Hematopoietic multipotent progenitor cell (in vitro differentiated cells): ENCODE results near the gene COL11A2. TPM values are rescaled to one million over a fixed set of nuclear protein-coding genes. Genes with fewer than 3 reads are reported as not detected.
A peak's percentile ranks its signal among the peaks of the same experiment; 100 is the strongest.
"Not testable (repeated sequence)": the region's sequence is repeated elsewhere in the genome, so short reads cannot be mapped to it uniquely, and the experiment has no call there.

Experiments
- DNase-seq, 3 donors: peaks; one replicate each; pipeline ENCODE4 v3.0.0-alpha.2; 2011 to 2015; ENCODE audit warnings: low read depth in 2 of 3, low spot score in 2 of 3
- total RNA-seq: library from RNA; depleted of rRNA; stranded (reverse); fragments of >200 nt; gene quantifications from one replicate; pipeline ENCODE4 v1.2.3, GENCODE V29; 2012

The COL11A2 gene
- total RNA-seq: 0.27 TPM

GRCh38 chr6:33192105-33192646, at the start of gene COL11A2:
TSS of gene COL11A2 (minus strand) at chr6:33192467. CDS start at chr6:33192240, 227 bp downstream.
- DNase-seq: no peak

DNA sequence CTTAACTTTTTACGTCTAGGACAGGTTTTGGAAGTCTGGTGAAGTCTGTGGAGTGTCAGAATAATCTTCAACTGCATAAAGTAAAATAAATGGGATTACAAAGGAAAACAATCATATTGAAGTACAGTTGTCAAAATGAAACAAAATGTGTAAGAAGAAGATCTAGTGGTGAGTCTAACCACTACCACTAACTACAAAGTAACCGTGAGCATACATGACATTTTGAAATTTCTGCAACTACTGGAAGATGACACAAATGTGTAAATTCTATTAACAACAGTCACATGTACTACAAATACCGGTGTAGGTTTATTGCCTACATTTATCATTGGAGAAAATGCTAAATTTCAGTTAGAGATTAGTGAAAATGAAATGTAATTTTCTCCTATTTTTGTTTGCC, 49.7 kb upstream of the COL11A2 start:
- no peak for DNase-seq

GRCh38 chr6:33237741-33238140, 45.5 kb upstream of the COL11A2 start:
- DNase-seq: no peak

DNA sequence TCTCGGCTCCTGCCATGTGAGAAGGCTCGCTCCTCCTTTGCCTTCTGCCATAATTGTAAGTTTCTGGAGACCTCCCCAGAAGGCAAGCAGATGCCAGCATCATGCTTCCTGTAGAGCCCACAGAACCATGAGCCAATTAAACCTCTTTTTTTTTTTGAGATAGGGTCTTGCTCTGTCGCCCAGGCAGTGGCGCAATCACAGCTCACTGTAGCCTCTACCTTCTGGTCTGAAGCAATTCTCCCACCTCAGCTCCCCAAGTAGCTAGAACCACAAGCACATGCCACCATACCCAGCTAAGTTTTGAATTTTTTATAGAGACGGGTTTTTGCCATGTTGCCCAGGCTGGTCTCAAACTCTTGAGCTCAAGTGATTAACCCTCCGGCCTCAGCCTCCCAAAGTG, 44.6 kb upstream of the COL11A2 start:
- no peak for DNase-seq

DNA sequence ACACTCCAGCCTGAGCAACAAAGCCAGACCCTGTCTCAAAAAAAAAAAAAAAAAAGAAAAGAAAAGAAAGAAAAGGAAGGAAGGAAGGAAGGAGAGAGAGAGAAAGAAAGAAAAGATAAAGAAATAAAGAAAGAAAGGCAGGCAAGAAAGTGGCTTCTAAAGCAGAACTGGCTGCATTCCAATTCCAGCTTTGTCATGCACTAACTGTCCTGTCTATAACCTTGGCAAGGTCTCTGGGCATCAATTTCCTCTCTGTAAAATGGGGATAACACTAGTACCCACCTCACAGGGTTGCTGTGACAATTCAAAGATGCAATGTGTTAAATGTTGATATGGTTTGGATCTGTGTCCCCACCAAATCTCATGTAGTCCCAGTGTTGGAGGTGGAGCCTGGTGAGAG, 44.1 kb upstream of the COL11A2 start:
- DNase-seq: no peak

GRCh38 chr6:33235221-33235634, 43.0 kb upstream of the COL11A2 start:
- DNase-seq: no peak

GRCh38 chr6:33226503-33227120, 34.3 kb upstream of the COL11A2 start:
- not testable (repeated sequence) for DNase-seq

- no peak for DNase-seq
Observed at GRCh38 chr6:33217681-33218080, 25.4 kb upstream of the COL11A2 start.

DNA sequence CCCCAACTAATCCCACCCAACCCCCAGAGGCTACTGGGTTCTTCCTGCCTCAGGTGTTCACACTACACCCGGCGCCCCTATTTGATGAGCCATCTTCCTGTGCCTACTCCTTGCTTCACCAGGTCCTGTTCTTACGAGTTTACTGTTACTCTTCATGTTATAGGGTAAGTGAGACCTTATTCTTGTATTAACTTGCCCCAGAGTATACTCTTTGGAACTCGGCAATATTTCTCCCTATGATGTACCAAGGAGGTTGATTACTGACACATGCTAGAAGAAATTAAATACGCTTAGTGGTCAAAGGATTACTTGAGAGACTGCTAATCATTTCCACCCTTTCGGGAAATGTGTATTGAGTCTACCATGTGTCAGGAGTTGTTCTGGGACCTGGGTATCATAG, 25.0 kb upstream of the COL11A2 start:
- DNase-seq: no peak

- no peak for DNase-seq
Observed at GRCh38 chr6:33216117-33216649, 23.9 kb upstream of the COL11A2 start.

GRCh38 chr6:33215271-33216116, 23.2 kb upstream of the COL11A2 start:
- DNase-seq: no peak

- DNase-seq: no peak
Observed at GRCh38 chr6:33213989-33214335, 21.7 kb upstream of the COL11A2 start.

DNA sequence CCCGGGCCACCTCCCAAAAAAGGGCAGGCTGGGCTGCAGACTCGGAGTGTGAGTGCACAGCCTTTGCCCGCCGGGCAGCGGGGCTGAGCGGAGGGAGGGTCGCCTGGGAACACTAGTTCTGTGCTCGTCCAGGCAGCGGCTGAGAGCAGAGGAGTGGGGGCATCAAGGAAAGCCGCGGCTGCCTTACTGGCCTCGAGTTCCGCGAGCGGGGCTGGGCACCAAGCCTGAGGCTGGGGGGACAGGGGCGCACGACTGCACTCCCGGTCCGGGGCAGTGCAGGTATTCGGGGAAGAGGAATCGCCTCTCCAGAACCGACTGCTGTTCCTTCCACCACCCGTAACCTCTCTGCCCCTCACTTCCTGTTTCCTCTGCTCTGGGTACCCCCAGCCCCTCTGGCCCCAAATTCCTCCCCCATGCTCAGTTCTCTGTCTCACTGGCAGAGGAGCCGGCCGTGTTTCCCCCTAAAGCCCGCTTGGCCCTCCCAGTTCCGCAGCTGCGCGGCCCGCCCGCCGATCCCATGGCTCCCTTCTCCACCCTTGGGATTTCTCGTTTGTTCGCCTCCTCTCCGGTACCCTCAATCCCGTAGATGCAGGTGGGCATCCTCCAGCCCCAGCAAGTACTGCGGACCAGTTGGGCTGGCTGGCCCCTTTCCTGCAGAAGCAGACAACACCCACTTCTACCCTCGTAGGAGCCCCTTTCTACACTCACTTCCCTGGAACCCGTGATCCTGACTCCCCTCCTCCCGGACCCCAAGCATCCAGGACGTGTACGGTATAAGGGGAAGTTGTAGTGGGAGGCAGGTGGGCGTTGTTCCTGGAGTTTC, 21.1 kb upstream of the COL11A2 start:
- DNase-seq: peak in 1 of 3 donors; percentile 54

DNA sequence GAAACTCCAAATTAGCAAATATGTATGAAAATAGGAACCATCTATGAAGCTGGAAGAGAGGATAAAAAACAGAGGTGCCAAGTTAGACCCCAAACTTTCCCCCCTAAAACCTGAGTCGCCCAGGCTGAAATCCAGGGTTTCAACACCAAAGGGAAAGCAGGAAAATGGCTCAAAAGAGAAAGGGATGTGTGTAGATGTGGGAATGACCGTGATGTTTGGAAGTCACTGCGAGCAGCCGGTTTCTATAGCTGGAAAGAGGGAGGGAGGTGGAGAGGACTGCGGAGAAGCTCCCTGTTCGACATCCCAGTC, 20.5 kb upstream of the COL11A2 start:
- no peak for DNase-seq

GRCh38 chr6:33211666-33212422, 19.6 kb upstream of the COL11A2 start:
- no peak for DNase-seq

GRCh38 chr6:33211136-33211535, 18.9 kb upstream of the COL11A2 start:
- DNase-seq: no peak

DNA sequence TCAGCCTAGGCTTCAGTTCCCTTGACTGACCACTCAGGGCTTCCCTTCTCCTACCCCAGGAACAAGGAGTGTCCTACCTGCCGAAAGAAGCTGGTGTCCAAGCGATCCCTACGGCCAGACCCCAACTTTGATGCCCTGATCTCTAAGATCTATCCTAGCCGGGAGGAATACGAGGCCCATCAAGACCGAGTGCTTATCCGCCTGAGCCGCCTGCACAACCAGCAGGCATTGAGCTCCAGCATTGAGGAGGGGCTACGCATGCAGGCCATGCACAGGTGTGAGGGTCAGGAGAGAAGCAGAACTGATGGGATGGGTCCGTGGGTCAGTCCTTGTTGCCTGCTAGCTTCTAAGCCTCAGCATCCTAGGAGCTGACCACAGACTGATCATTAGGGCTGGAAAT, 17.6 kb upstream of the COL11A2 start:
- no peak for DNase-seq

- peak; percentile 79 to 84 (median 80) for DNase-seq
Observed at GRCh38 chr6:33208091-33208967, 16.1 kb upstream of the COL11A2 start, which contains the start of gene RING1. TSS of gene RING1 (plus strand) at chr6:33208500. CDS start at chr6:33208823, 323 bp downstream.

DNA sequence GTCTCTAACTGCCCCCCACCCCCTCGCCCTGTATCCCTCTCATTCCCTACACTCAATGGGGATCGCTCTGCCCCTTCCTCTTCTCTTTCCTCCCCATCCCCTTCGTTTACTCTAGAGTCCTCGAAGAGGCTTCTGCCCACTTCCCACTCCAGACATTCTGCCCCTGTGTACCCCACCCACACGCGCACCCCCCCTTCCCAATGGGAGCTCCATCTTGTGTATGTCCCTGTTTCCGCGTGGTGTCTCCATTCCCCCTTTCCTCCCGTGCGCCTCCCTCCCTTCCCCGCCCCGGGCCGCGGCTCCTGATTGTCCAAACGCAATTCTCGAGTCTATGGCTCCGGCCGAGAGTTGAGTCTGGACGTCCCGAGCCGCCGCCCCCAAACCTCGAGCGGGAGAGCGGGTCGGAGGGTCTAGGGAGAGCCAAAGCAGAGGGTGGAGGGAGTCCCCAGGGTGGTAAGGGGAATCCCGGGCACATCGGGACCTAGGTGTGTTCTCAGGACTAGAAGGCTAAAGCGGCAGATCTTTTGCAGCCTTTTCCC, 15.4 kb upstream of the COL11A2 start:
- DNase-seq: peak in 1 of 3 donors; percentile 28
